ENCODE data around the gene BAHCC1.

Gene BAHCC1

GRCh38 chr17:81398832-81399411 lies 3.7 kb downstream of the BAHCC1 start:
- DNase-seq = no peak

DNA sequence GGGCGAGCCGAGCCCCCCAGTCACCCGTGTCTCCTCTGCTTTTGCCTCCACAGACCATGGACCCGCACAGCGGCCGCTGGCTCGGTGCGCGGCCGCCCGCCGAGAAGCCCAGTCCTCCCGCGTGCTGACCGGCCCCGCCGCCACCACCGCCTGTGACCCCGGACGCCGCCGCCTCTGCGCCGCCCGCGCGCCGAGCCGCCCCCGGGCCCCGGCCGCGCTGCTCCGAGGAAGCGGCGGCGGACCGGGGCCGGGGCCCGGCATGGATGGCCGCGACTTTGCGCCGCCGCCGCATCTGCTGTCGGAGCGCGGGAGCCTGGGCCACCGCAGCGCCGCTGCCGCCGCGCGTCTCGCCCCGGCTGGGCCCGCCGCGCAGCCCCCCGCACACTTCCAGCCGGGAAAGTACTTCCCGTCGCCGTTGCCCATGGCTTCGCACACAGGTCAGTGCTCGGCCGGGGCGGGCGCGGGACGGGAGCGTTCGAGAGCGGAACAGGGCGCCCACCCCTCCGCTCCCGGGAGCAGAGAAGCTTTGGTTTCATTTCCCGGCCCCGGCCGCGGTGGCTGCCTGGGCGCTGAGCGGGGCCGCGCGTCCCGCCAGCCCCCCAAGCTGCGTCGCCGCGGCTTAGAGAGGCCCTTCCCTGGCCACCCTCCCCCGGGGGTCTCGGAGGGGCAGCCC lies 4.4 kb downstream of the BAHCC1 start:
- DNase-seq = no peak

DNA sequence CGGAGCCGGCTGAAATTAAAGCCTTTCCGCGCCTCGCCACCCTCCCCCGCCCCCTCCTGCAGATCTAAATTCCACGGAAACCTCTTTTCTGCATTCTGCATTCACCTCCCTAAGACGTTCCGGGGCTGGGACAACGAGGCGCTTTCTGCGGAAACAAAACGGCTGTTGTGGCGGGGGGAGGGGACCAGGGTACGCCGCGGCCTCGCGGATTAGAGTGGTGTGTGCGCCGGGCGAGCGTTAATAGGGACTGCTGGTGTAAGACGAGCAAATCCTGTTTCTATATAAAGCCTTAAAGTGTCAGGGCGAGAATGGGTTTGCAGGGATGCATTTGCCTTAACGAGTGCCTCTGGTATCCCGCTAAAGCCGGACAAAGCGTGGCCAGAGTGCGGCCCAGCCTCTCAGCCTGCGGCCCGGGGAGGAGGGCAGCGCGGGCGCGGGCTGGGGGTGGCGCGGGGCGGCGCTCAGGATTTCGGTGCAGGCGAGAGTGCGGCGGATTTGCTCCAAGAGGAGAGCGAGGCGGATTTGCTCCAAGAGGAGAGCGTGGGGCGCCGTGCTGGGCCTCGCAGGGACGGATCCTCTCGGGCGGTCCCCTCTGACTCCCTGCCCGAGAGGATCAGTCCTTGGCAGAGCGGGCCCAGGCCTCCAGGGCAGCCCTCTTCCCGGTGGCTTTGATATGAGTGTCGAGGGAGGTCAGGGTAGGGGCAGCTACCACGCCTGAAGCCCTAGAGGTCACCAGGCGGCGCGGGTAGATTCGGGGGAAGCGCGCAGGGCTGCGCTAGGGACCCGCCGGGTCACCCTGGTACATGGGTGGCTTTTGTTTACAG lies 5.1 kb downstream of the BAHCC1 start:
- DNase-seq = peak; percentile 42

DNA sequence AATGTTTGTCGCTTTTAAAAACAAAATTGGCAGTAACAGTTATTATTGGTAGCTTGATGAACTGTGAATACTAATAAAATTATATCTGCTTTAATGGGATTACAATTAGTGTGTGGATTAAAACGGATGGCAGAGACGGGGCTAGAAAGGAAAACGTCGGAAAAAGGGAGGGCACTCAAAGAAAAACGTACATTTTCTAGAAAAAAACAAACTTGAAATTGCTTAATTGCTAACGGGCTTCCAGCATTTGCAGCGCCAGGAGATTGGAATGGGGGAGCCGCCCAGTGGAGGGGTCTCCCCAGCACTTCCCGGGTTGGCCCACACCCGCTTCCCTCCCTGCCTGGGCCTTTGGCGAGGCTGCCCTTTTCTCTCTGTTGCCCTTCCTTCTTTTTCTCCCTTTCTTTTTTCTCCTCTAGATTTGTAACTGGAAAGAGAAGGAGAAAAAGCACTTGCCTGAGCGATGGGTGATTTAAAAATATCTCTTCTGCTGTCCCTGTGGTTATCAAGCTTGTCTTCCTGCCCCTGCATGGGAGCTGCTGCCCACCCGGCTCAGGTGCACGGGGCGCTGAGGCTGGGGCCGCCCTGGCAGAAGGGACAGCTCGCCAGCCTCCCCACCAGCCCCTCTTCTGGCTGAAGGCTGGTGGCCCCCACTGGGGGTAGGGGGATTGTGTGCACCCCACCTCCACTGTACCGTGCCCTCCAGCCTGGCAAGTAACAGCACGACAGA lies 5.9 kb downstream of the BAHCC1 start:
- no peak for DNase-seq

- no peak for DNase-seq
These were observed 6.7 kb downstream of the BAHCC1 start for GRCh38 chr17:81401723-81402529.

DNA sequence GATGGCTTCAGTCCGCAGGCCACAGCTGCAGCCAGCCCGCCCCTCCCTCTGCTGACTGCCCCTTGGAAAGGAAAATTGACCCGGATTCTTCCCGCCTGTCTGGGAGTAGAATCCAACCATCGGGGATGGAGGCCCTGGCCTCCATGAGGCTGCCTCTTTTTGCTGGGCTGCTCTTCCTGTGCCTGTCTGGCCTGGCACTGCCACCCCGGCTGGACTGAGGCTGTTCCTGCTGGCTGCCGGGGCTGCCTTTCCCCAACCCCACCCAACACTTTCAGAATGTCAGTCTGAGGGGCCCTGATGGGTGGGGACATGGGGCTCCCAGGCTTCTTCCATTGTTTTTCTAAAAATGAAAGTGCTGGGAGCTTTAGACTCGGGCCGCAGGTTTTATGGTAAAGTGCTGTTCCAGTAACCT lies 7.3 kb downstream of the BAHCC1 start:
- DNase-seq = no peak

DNA sequence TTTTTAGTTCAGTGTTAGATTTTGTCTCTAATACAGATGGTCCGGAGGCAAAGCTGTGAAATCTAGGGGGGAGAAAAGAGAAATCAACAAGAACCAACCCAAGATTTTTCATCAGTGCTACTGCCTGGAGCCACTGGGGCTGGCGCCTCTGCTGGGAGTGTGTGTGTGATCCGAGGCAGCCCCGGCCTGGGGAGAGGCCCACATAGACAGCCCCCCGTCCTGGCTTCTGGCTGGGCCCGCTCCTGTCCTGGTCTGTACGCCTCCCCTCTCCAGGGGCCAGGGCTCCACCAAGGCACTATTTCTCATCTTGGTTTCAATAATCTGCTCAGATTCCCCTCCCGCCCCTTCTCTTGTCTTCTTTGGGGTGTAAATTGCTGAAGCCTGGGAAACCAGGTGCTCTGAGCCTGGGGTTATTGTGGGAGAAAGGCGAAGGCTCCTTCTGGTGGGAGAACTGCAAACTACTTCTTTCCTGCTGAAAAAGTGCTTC lies 7.8 kb downstream of the BAHCC1 start:
- no peak for DNase-seq

GRCh38 chr17:81403671-81404534 lies 8.6 kb downstream of the BAHCC1 start:
- no peak for DNase-seq

DNA sequence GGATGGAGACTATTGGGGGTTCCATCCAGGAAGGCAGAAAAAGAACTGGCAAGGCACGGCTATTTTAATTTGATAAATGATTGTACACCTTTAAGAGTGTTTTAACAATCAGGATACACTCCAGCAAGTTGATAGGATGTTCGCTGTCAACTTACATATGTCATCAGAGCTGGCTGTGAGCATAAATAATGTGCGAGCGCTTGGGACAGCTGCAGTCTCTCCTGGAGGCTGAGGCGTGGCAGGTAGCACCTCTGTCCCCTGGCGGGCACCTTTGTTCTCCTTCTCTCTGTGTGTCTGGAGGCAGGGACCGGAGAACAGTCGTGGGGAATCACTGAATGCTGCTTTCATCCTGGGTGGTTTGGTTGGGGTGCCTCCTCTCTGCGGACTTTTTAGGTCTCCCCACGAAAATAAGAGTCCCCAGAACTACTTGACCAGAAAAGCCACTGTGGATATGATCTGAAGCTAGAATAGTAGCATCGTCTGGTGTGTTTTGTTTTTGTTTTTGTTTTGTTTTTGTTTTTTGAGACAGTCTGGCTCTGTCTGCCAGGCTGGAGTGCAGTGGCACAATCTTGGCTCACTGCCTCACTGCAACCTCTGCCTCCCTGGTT lies 9.4 kb downstream of the BAHCC1 start:
- no peak for DNase-seq

- no peak for DNase-seq
These were observed 10.2 kb downstream of the BAHCC1 start for GRCh38 chr17:81405411-81405872.

DNA sequence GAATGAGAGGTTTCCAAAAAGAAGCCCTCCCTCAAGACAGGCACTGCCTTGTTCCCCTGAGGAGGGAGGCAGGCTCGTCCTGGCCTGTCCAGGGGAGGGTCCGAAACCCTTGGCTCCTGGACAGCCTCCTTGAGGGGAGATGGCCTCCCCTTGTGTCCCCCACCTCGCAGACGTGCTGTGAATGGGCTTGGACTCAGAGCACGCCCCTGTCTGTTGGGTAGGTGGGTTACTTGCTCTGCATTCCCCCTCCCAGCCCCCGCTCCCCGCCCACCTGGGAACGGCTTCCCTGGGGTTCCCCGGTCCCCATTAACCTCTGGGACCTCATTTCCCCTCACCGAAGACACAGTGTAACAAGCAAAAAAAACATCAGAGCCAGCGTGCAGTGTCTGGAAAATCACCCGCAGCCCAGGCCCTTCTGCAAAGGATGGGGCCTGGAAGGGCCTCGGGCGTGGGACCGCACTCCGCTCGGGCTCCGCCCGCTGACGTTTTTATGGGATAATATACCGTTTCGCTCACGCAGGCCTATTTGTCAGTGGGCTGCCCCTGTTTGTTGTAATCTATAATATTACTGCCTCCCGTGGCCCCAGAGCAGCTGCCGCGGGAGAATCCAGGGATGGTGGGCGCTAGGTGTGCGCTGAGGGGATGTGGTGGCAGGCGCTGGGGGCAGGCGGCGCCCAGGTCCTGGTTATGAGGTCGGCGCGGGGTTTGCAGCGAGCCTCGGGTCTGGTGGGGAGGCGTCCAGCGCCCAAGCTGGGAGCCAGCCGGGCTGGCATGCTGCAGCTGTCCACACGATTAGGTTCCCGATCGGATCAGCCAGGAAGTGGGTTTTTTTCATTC lies 11.1 kb downstream of the BAHCC1 start:
- no peak for DNase-seq

DNA sequence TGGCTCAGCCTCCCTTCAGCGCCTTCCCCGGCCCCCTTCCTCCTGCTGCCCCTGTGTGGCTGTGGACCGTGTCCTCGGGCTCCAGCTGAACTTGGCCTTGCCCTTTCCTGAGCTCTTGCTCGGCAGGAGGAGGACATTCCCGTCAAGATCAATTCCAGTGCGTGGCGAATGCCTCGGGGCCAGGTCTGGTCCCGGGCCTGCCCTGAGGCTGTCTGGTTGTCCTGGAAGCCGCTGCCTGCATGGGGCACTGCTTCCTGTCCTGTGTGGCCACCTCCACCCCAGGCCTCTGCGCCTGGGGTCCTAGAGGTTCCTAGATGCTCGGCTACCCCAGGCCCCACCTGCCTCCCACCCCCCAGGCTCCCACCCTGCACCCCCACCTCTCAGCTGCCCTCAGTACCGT lies 12.8 kb downstream of the BAHCC1 start:
- DNase-seq = no peak

GRCh38 chr17:81409190-81409935 lies 14.1 kb downstream of the BAHCC1 start:
- no peak for DNase-seq

DNA sequence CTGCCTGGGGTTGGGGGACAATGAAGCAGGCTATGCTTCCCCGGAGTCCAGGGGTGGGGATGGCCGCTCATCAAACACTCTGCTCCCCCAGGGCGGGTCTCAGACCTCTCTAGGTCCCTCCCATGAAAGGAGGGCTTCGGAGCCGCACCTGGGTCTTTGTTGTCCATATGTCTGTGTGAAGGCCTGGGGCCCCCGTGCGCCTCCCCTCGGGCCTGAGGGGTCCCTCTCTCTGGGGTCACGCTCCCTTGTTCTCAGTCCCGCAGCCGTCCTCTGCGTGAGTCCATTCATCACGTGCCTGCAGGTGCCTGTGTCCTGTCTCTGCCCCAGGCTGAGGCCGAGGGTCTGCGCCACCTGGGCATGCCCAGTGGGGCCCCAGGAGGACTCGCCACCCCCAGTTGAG lies 15.6 kb downstream of the BAHCC1 start:
- DNase-seq = no peak

GRCh38 chr17:81411305-81411704 lies 16.0 kb downstream of the BAHCC1 start:
- DNase-seq = no peak

DNA sequence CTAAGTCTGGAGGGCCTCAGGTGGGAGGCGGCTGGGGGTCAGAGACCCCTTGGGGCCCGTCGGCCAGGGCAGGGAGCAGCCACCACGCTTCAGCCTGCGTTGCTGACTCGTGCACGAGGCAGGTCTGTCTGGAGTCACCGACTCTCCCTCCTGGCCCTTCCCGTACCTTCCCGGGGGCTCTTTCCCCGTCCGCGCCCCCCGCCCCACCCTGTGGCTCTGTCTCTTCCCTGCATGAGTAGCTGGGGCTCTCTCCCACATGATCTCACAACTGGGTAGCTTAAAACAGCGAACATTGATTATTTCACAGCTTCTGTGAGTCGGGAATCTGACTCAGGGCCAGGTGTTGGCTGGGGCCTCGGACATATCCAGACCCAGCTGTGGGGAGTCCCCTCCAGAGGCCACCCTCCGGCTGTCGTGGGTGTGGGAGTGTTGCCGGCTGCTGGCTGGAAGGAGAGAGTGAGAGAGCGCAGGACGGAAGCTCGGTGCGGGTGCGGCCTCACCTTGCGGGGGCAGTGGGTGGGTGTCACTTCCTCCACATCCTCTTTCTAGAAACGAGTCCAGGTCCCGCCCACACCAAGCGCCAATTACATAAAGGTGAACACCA lies 17.3 kb downstream of the BAHCC1 start:
- peak; percentile 71 for DNase-seq

GRCh38 chr17:81413497-81414135 lies 18.4 kb downstream of the BAHCC1 start:
- no peak for DNase-seq
